Measurements from ENCODE around the gene LIMK1.
"Not testable (repeated sequence)": the region's sequence is repeated elsewhere in the genome, so short reads cannot be mapped to it uniquely, and the experiment has no call there.

LIMK1 gene

GRCh38 chr7:74084722-74085578, 1.3 kb downstream of the LIMK1 start:
- peak; percentile 42 for DNase-seq (ENCODE audit: low spot score)

GRCh38 chr7:74087791-74088453, 4.3 kb downstream of the LIMK1 start:
- DNase-seq (ENCODE audit: low spot score) = no peak

- no peak for DNase-seq (ENCODE audit: low spot score)
Observed at GRCh38 chr7:74092321-74092963, 8.8 kb downstream of the LIMK1 start.

- no peak for DNase-seq (ENCODE audit: low spot score)
Observed at GRCh38 chr7:74092964-74093471, 9.4 kb downstream of the LIMK1 start.

GRCh38 chr7:74093671-74094223, 10.1 kb downstream of the LIMK1 start:
- no peak for DNase-seq (ENCODE audit: low spot score)

- DNase-seq (ENCODE audit: low spot score) = peak; percentile 97
Observed at GRCh38 chr7:74094224-74095101, 10.9 kb downstream of the LIMK1 start.

- DNase-seq (ENCODE audit: low spot score) = no peak
Observed at GRCh38 chr7:74095135-74095534, 11.5 kb downstream of the LIMK1 start.

- DNase-seq (ENCODE audit: low spot score) = peak; percentile 74
Observed at GRCh38 chr7:74097937-74098614, 14.5 kb downstream of the LIMK1 start.

- DNase-seq (ENCODE audit: low spot score) = no peak
Observed at GRCh38 chr7:74099031-74099430, 15.4 kb downstream of the LIMK1 start.

GRCh38 chr7:74101061-74101681, 17.6 kb downstream of the LIMK1 start:
- DNase-seq (ENCODE audit: low spot score) = peak; percentile 75

GRCh38 chr7:74103219-74103772, 19.7 kb downstream of the LIMK1 start:
- DNase-seq (ENCODE audit: low spot score) = no peak

- DNase-seq (ENCODE audit: low spot score) = peak; percentile 88
Observed at GRCh38 chr7:74104702-74105101, 21.1 kb downstream of the LIMK1 start.

GRCh38 chr7:74105992-74106391, 22.4 kb downstream of the LIMK1 start:
- DNase-seq (ENCODE audit: low spot score) = no peak

GRCh38 chr7:74106846-74107245, 23.2 kb downstream of the LIMK1 start:
- DNase-seq (ENCODE audit: low spot score) = no peak

GRCh38 chr7:74115326-74115725, 31.7 kb downstream of the LIMK1 start:
- DNase-seq (ENCODE audit: low spot score) = no peak

GRCh38 chr7:74116356-74116755, 32.8 kb downstream of the LIMK1 start:
- DNase-seq (ENCODE audit: low spot score) = no peak

GRCh38 chr7:74119831-74120230, 36.2 kb downstream of the LIMK1 start:
- no peak for DNase-seq (ENCODE audit: low spot score)

GRCh38 chr7:74121401-74122249, 38.0 kb downstream of the LIMK1 start:
- no peak for DNase-seq (ENCODE audit: low spot score)

GRCh38 chr7:74123892-74124291, 40.3 kb downstream of the LIMK1 start:
- not testable (repeated sequence) for DNase-seq (ENCODE audit: low spot score)
